Psoas muscle (tissue), 8 donors: Measurements from ENCODE around the gene DCAF10. TPM values are rescaled to one million over a fixed set of nuclear protein-coding genes. Genes with fewer than 3 reads are reported as not detected.
"Not testable (repeated sequence)": the region's sequence is repeated elsewhere in the genome, so short reads cannot be mapped to it uniquely, and the experiment has no call there.

Experiments used
- ATAC-seq, 4 donors: fragments of 200-7000 bp; cut with Tn5 transposase; one replicate each; pipeline ENCODE4 v1.9.1; 2020; ENCODE audit warnings: moderate library complexity in 3 of 4, mild to moderate bottlenecking in 2 of 4
- DNase-seq, 2 donors: peaks; one replicate each; pipeline ENCODE4 v3.0.0-alpha.2; 2020
- H3K27ac ChIP-seq: fragments of 200-600 bp; one replicate; pipeline ENCODE4 v1.8.0; 2022
- H3K27me3 ChIP-seq, 3 donors: fragments of 200-600 bp in 1 of 3; one replicate each; pipeline versions ENCODE4 v1.6.1 to v1.8.0; 2013 to 2022; ENCODE audit warnings: low read length in 2 of 3, mild to moderate bottlenecking in 2 of 3, moderate library complexity in 1 of 3; ENCODE audit not compliant: insufficient read depth in 3 of 3
- H3K36me3 ChIP-seq, 2 donors: fragments of 200-600 bp in 1 of 2; one replicate each; pipeline versions ENCODE4 v1.6.1 to v1.8.0; 2013 to 2022; ENCODE audit warnings: low read depth in 1 of 2, mild to moderate bottlenecking in 1 of 2, moderate library complexity in 1 of 2; ENCODE audit not compliant: insufficient read depth in 1 of 2
- H3K4me1 ChIP-seq: fragments of 200-600 bp; one replicate; pipeline ENCODE4 v1.8.0; 2022
- H3K4me3 ChIP-seq: fragments of 200-600 bp; one replicate; pipeline ENCODE4 v1.8.0; 2022; ENCODE audit warnings: mild to moderate bottlenecking
- H3K9me3 ChIP-seq: fragments of 200-600 bp; one replicate; pipeline ENCODE4 v1.8.0; 2022
- CTCF ChIP-seq: fragments of 200-600 bp; IDR thresholded peaks from one replicate; pipeline ENCODE4 v1.8.0; 2022; ENCODE audit warnings: antibody characterized with exemption
- WGBS, 3 donors: extraction: QIAGEN DNeasy Blood & Tissue Kit; methylation state at CpG; one replicate each; pipeline versions ENCODE4 v1.1.6 to v1.1.7; 2013; 5-methylcytosine and 5-hydroxymethylcytosine counted together
- intact Hi-C, 2 donors: fragments of 100-400 bp; cut with DNase I; formaldehyde crosslinking; loops; one replicate each; pipeline versions ENCODE4 v1.11.0 to v1.14.2; 2022
- polyA plus RNA-seq, 3 donors: library from polyadenylated mRNA; stranded (reverse); fragments of 200-250 nt; gene quantifications; one replicate each; pipeline ENCODE4 v1.2.3, GENCODE V29; 2013
- total RNA-seq, 4 donors: library from RNA; stranded (reverse); fragmentation: NEBNext Ultra II Directional in 2 of 4; extraction: Animal tissue kit (Norgen Biotek cat#: 25700) in 2 of 4; gene quantifications; one replicate each; pipeline versions ENCODE4 v1.2.1 to v1.2.4, GENCODE V29; 2021 to 2023
- donor health status: healthy with polysubstance abuse.
- donor health status: DM: no; HTN: no; CAD: no; lungs with moderate emphysema.
- donor health status: Bipolar disorder and iron deficiency.
- donor health status: healthy.
- donor health status: DM: yes; HTN: yes; CAD: no.
- donor health status: DM: no; HTN: no; CAD: no.
- donor health status: DM: no; HTN: no; CAD: no.
- donor health status: DM: yes; HTN: yes; CAD: no.

Gene DCAF10
- total and polyA plus RNA-seq, 7 donors, result 9.7 to 27.2 (median 20.2) TPM

- no peak for TF ChIP-seq CTCF
- H3K4me3 ChIP-seq, result no peak overlapping the region
- no peaks in the 10 kb centered on the region for H3K4me1 ChIP-seq
- no peaks in the 10 kb centered on the region for H3K9me3 ChIP-seq
- intact Hi-C loops, result loop anchor here in 1 of 2 donors (5.0 kb wide), 1 partner anchor 55 kb away; no protein-coding TSS in a partner anchor
- no peak overlapping the region for H3K27ac ChIP-seq
- ATAC-seq, result no peak
- peaks cover 0 to 10% of the 10 kb centered on the region in 2 donors for H3K36me3 ChIP-seq
- no peaks in the 10 kb centered on the region for H3K27me3 ChIP-seq
- no peak for DNase-seq
- WGBS, 3 donors, result 96 to 98% (median 97%) methylated on average over 6 of the region's 6 CpGs
Measured at GRCh38 chr9:37811906-37812476, 11.4 kb downstream of the DCAF10 start.

- Histone ChIP-seq H3K36me3 (peaks cover 0 to 7% of the 10 kb centered on the region in 2 donors), H3K9me3 (no peaks in the 10 kb centered on the region), H3K27ac (no peak overlapping the region), H3K4me1 (no peaks in the 10 kb centered on the region), H3K4me3 (no peak overlapping the region), H3K27me3 (no peaks in the 10 kb centered on the region)
- 93 to 95% (median 94%) methylated on average over 5 of the region's 5 CpGs for WGBS, 3 donors
- DNase-seq (no peak), ATAC-seq (no peak)
- intact Hi-C loops, result loop anchor here in 1 of 2 donors (5.0 kb wide), 1 partner anchor 54 kb away; no protein-coding TSS in a partner anchor
- TF ChIP-seq CTCF, result no peak
Measured at GRCh38 chr9:37812773-37813379, 12.3 kb downstream of the DCAF10 start.

- no peak for ATAC-seq
Measured at GRCh38 chr9:37818849-37819248, 18.3 kb downstream of the DCAF10 start.

GRCh38 chr9:37820142-37820541 is 19.5 kb downstream of the DCAF10 start:
- Histone ChIP-seq H3K4me3 (no peak overlapping the region), H3K27ac (no peak overlapping the region), H3K36me3 (peaks cover 2 to 49% of the 10 kb centered on the region in 2 donors), H3K4me1 (no peaks in the 10 kb centered on the region), H3K27me3 (no peaks in the 10 kb centered on the region), H3K9me3 (no peaks in the 10 kb centered on the region)
- TF ChIP-seq CTCF, result no peak
- DNase-seq (no peak), ATAC-seq (no peak)
- WGBS, 3 donors, result 83 to 91% (median 89%) methylated on average over 5 of the region's 5 CpGs
- intact Hi-C loops, result no loop called here

More at GRCh38 chr9:37818849-37819248, 18.3 kb downstream of the DCAF10 start:
- no peaks in the 10 kb centered on the region for H3K9me3 ChIP-seq
- H3K36me3 ChIP-seq, result peaks cover 0 to 38% of the 10 kb centered on the region in 2 donors
- TF ChIP-seq CTCF, result no peak
- no peak overlapping the region for H3K4me3 ChIP-seq
- intact Hi-C loops, result no loop called here
- WGBS, 3 donors, result 90 to 96% (median 91%) methylated on average over 2 of the region's 2 CpGs
- no peak overlapping the region for H3K27ac ChIP-seq
- H3K4me1 ChIP-seq, result no peaks in the 10 kb centered on the region
- DNase-seq, result no peak
- no peaks in the 10 kb centered on the region for H3K27me3 ChIP-seq

GRCh38 chr9:37825174-37825573 is 24.6 kb downstream of the DCAF10 start:
- H3K27ac ChIP-seq, H3K9me3 ChIP-seq, ATAC-seq, DNase-seq, H3K4me1 ChIP-seq, H3K4me3 ChIP-seq, intact Hi-C loops, H3K27me3 ChIP-seq: not testable (repeated sequence)
- WGBS, 3 donors, result 90 to 95% (median 92%) methylated on average over 2 of the region's 2 CpGs
- H3K36me3 ChIP-seq, result peaks cover 2 to 88% of the 10 kb centered on the region in 2 donors
